Activated naive CD8-positive, alpha-beta T cell treated with anti-CD3 and anti-CD28 coated beads for 36 hours (primary cell): ENCODE data around the gene HEPACAM2. TPM values are rescaled to one million over a fixed set of nuclear protein-coding genes. Genes with fewer than 3 reads are reported as not detected.

Source experiments
- DNase-seq: peaks from one replicate; pipeline ENCODE4 v3.0.0; 2021
- H3K27ac Mint-ChIP-seq: one replicate; pipeline ENCODE4 v1.8.0; 2022; ENCODE audit warnings: mild to moderate bottlenecking, moderate library complexity, mixed read lengths
- H3K27me3 Mint-ChIP-seq: one replicate; pipeline ENCODE4 v1.8.0; 2022; ENCODE audit warnings: mild to moderate bottlenecking, mixed read lengths
- H3K36me3 Mint-ChIP-seq: one replicate; pipeline ENCODE4 v1.8.0; 2021; ENCODE audit warnings: mild to moderate bottlenecking, mixed read lengths
- H3K4me1 Mint-ChIP-seq: one replicate; pipeline ENCODE4 v1.8.0; 2021; ENCODE audit warnings: mixed read lengths
- H3K4me3 Mint-ChIP-seq: one replicate; pipeline ENCODE4 v1.8.0; 2022; ENCODE audit warnings: mild to moderate bottlenecking, moderate library complexity, mixed read lengths
- H3K9me3 Mint-ChIP-seq: one replicate; pipeline ENCODE4 v1.8.0; 2022; ENCODE audit warnings: mixed read lengths
- total RNA-seq, 2 experiments: library from RNA; stranded (reverse); gene quantifications; one replicate each; pipeline ENCODE4 v1.2.3, GENCODE V29; 2021

The HEPACAM2 gene
- total RNA-seq: not detected

DNA sequence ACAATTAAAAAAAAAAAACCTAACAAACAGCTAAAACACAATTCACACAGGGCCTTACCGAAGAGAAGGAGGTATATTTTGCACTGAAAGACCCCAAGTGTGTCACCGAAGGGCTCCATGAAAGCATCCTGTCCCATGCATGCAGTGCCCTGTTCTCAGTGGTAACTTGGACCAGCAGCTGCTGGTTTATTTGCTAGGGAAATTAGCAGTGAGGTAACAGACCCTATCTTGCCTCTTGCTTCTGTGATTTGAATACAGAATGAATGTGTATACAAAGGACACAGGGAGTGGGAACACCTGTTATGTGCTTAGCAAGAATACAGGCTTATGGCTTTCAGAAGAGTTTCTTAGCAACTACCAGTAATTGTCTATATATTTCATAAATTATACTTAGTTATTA is at the start of gene HEPACAM2:
TSS of gene HEPACAM2 (minus strand) at position 160 of the 400 bp plus-strand sequence.
- peaks cover 10% of the 10 kb centered on the region for H3K4me1 Mint-ChIP-seq
- DNase-seq: no peak
- no peak within 1 kb of the TSS for H3K4me3 Mint-ChIP-seq
- no peaks in the 10 kb centered on the region for H3K36me3 Mint-ChIP-seq
- H3K9me3 Mint-ChIP-seq: no peaks in the 10 kb centered on the region
- no peaks in the 10 kb centered on the region for H3K27me3 Mint-ChIP-seq
- peak within 1 kb of the TSS; percentile 14 for H3K27ac Mint-ChIP-seq

DNA sequence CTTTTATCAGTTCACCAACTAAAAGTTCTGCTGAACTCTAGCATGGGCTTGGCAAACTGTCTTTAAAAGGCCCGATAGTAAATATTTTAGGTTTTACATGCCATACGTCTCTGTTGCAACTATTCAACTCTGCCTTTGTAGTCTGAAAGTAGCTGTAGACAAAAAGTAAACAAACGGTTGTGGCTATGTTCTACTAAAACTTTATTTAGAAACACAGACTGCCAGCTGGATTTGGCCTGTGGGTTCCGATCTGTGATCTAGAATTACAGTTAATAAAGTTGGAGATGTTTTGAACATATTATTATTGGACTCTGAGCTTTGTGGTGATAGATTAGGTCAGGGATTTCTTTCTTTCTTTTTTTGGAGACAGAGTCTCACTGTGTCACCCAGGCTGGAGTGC is 39.0 kb upstream of the HEPACAM2 start:
- Mint-ChIP-seq H3K27me3 (no peaks in the 10 kb centered on the region), H3K27ac (no peak overlapping the region), H3K4me3 (no peak overlapping the region), H3K4me1 (no peaks in the 10 kb centered on the region), H3K9me3 (no peaks in the 10 kb centered on the region), H3K36me3 (no peaks in the 10 kb centered on the region)
- no peak for DNase-seq

DNA sequence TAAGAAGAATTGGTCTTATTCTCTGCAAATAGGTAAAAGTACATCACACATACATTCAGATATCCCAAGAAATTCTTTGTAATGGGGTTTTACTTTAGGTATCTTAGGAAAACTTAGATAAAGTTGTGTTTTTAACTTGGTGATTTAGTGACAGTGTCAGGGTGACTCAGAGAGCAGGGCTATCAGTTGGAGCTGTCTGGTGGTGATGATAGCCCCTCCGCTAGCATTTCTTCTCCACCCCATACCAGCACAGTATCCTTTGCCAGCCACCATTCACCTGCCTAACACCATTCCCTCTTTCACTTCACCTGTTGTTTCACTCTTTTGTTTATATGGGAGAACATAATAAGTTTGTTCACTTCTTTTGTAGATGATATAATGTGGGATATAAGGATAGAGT is 36.3 kb upstream of the HEPACAM2 start:
- Mint-ChIP-seq H3K27ac (no peak overlapping the region), H3K4me1 (no peaks in the 10 kb centered on the region), H3K27me3 (no peaks in the 10 kb centered on the region), H3K4me3 (no peak overlapping the region), H3K9me3 (no peaks in the 10 kb centered on the region), H3K36me3 (no peaks in the 10 kb centered on the region)
- no peak for DNase-seq

DNA sequence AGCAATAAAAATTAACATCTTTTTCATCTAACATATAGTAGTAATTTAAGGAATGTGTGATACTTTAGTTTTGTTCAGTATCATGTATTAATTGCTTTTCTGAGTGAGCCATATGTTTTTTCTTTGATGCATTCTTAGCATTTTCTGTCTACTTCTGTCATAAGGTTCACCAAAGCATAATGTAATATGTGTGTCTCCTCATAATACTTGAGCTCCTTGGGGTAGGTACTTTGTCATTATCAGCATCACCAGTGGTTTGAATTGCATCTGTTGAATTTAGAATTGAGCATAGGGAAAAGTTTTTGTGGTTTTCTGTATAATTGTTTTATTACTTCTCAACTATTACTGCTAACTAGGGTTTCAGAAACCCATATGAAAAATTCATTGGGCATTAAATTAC is 32.4 kb upstream of the HEPACAM2 start:
- Mint-ChIP-seq H3K27me3 (no peaks in the 10 kb centered on the region), H3K4me1 (no peaks in the 10 kb centered on the region), H3K36me3 (no peaks in the 10 kb centered on the region), H3K9me3 (no peaks in the 10 kb centered on the region), H3K4me3 (no peak overlapping the region), H3K27ac (no peak overlapping the region)
- no peak for DNase-seq

DNA sequence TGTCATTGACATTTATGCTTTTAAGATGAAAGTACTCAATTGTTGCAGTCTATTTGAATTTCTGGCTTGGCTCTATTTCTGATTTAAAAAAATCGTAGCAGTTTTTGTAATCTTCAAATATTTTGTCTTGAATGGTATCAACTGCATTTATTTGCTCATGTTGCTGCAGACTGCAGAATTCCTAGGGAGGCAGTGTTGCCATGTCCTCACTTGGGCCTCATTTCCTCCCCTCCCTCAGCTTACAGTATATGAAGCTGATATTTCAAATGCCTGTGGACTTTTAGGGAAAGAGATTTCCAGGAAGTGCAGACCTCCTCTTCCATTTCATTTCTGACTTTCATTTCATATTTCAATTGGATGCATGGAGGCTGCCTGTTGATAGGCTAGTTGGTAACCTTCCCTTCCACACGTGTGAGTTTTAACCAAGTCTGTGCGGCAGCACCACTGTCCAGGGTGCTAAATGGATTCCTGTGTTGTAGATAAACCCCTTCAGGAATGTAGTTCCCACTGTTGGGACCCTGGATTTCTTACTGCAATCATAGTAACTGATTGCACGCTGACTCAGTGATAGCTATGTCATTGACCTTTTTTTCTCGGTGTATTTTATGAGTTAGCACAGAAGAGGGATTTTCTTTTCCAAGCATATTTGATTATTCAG is 23.4 kb upstream of the HEPACAM2 start:
- Mint-ChIP-seq H3K36me3 (no peaks in the 10 kb centered on the region), H3K27ac (no peak overlapping the region), H3K4me3 (no peak overlapping the region), H3K4me1 (peaks cover 11% of the 10 kb centered on the region), H3K9me3 (no peaks in the 10 kb centered on the region), H3K27me3 (no peaks in the 10 kb centered on the region)
- DNase-seq: no peak

DNA sequence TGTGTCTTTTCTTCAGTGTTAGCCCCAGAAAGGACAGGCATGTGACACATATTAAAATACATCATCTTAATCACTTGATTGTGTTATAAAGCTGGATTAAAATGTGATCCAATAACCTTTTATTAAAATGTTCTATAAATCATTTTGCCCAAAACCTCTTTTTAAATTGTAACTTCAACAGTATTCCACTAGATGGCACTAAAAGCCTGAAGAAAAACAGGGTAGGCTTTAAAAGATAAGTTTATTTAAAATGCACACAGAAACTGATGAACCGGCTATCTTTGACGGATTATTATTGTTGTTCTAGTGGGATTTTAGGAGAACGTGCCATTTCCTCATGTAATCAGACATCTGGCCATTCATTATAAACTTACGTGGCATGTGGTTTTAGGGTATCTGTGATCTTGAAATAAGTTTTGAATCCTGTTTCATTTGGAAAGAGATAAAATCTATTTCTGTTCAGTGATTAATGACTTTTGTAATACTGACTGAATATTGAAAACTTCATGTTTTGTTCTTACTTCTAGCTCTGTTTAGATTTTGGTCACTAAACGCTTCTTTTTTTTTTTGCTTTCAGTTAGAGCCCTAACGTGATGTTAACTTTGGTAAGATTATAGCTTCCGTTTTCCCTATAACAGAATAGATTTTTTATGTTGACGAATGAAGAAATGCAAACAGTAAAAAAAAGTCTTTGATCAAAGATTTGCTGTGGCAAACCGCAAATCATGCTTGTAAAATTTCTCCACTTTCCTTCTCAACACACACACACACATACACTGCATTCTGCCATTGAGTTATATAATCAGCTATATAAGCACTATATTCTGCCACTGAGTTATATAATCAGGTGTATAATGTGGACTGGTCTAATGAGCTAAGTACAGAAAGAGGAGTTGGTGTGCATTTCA is 19.5 kb upstream of the HEPACAM2 start:
- no peaks in the 10 kb centered on the region for H3K9me3 Mint-ChIP-seq
- H3K4me3 Mint-ChIP-seq: no peak overlapping the region
- no peaks in the 10 kb centered on the region for H3K27me3 Mint-ChIP-seq
- DNase-seq: no peak
- peaks cover 10% of the 10 kb centered on the region for H3K4me1 Mint-ChIP-seq
- H3K36me3 Mint-ChIP-seq: no peaks in the 10 kb centered on the region
- no peak overlapping the region for H3K27ac Mint-ChIP-seq

DNA sequence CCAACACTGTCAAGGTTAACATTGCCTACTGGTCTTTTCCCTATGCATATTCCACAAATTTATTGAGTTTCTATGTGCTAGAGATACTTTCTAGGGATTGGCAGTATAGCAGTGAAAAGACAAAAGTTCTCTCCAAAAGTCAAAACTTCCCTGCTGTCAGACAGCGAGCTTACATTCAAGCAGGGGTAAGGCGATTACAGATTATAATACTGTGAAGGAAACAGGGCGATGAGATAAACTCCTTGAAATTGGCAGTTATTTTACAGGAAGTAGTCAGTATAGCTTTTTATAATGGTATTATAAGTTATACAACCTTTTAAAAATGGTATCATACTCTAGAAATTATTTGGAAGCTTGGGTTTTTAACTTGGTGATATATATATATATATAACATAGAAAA is 15.8 kb upstream of the HEPACAM2 start:
- peaks cover 1% of the 10 kb centered on the region for H3K36me3 Mint-ChIP-seq
- no peak for DNase-seq
- peaks cover 11% of the 10 kb centered on the region for H3K4me1 Mint-ChIP-seq
- H3K27me3 Mint-ChIP-seq: no peaks in the 10 kb centered on the region
- H3K9me3 Mint-ChIP-seq: no peaks in the 10 kb centered on the region
- H3K4me3 Mint-ChIP-seq: no peak overlapping the region
- H3K27ac Mint-ChIP-seq: no peak overlapping the region

DNA sequence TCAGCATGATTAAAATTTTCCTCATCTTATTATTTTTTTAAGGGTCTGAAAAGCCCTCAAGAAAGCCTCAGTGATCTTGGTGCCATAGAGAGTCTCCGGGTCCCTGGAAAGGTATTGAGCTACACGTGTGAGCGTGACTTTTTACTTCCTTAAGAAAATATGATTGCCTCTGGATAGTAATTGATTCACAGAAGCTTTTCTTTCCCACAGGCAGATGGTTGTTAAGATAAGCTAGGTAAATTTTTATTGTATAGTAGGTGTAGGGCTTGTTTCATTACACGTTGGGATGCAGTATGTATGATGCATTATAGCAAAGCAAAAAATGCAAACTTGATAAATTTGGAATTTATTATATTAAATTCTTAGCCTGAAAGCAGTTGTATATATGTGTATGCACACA is 13.6 kb upstream of the HEPACAM2 start:
- Mint-ChIP-seq H3K27ac (no peak overlapping the region), H3K27me3 (no peaks in the 10 kb centered on the region), H3K36me3 (peaks cover 1% of the 10 kb centered on the region), H3K9me3 (no peaks in the 10 kb centered on the region), H3K4me1 (peaks cover 2% of the 10 kb centered on the region), H3K4me3 (no peak overlapping the region)
- DNase-seq: no peak

DNA sequence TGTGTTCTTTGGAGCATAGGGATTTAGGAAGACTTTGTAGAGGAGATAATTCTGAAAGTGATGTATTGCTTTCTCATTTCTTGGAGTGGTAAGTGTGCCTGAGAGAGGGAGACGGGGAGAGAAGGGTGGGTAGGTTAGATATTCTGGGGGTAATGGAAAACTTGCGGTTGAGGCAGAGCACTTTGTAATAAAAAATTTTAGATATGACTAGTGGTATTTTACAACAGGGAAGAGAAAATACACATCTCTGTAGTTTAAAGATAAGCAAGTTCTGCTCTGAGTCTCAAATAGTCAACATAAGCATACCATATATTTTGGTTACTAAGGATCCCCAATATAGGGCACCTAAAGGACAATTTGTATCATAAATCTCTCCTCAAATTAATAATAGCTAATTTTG is 12.5 kb upstream of the HEPACAM2 start:
- no peak for DNase-seq
- Mint-ChIP-seq H3K4me3 (no peak overlapping the region), H3K4me1 (peaks cover 2% of the 10 kb centered on the region), H3K36me3 (peaks cover 1% of the 10 kb centered on the region), H3K9me3 (no peaks in the 10 kb centered on the region), H3K27me3 (no peaks in the 10 kb centered on the region), H3K27ac (no peak overlapping the region)

DNA sequence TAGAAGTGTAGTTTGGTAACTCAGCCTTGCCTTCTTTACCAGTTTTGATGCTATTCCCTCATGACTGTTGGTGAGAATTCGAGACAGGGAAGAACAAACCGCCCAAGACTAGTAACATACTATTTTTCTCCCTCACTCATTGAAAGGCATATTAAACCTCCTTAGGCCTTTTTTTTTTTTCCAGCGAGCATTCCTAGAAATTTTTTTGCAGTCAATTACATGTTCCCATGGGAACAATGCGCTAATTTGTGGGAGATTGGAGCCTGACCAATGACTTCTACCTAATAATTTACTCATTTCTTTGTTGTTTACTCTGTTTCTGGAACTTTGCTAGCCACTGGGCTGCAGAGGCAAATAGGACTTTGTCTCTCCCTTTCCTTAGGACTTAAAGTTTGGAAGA is 11.9 kb upstream of the HEPACAM2 start:
- no peaks in the 10 kb centered on the region for H3K27me3 Mint-ChIP-seq
- H3K36me3 Mint-ChIP-seq: peaks cover 1% of the 10 kb centered on the region
- peaks cover 2% of the 10 kb centered on the region for H3K4me1 Mint-ChIP-seq
- H3K9me3 Mint-ChIP-seq: no peaks in the 10 kb centered on the region
- no peak overlapping the region for H3K27ac Mint-ChIP-seq
- no peak overlapping the region for H3K4me3 Mint-ChIP-seq
- DNase-seq: no peak

DNA sequence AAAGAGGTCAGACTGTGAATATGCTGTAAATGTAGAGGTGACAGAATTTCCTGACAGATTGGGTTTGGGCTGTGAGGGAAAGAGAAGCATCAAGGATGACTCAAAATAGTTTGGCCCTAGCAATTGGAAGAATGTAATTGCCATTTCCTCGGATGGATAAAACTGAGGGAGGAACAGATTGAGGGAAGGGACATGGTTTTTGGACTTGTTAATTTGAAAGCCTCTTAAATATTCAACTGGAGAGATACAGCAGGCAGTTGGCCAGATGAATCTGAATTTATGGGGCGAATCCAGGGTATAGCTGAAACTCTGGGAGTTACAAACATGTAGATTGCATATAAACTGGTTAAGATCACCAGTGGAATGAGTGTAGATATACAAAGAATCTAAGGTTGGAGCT is 9.3 kb upstream of the HEPACAM2 start:
- H3K9me3 Mint-ChIP-seq: no peaks in the 10 kb centered on the region
- peaks cover 1% of the 10 kb centered on the region for H3K36me3 Mint-ChIP-seq
- H3K27me3 Mint-ChIP-seq: no peaks in the 10 kb centered on the region
- H3K27ac Mint-ChIP-seq: no peak overlapping the region
- DNase-seq: no peak
- no peak overlapping the region for H3K4me3 Mint-ChIP-seq
- peaks cover 3% of the 10 kb centered on the region for H3K4me1 Mint-ChIP-seq

DNA sequence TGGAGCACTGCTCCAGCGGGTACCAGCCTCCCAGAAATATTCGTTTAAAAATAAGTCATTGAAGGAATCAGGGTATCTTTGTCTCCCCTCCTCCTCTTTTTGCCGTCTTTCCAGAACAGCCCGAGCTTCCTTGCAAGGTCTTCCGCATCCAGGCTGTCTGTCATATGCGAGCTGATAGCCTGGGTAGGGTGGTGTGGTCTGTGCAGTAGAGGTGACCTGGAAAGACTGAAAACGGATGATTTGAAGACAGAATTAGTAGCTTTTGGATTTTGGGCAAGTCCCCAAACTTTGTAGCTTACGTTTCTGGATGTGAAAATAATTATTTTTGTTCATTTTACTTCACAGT is 6.4 kb upstream of the HEPACAM2 start:
- no peaks in the 10 kb centered on the region for H3K9me3 Mint-ChIP-seq
- peak overlapping the region; percentile 93 for H3K27ac Mint-ChIP-seq
- peaks cover 10% of the 10 kb centered on the region for H3K4me1 Mint-ChIP-seq
- H3K27me3 Mint-ChIP-seq: no peaks in the 10 kb centered on the region
- peak overlapping the region; percentile 97 for H3K4me3 Mint-ChIP-seq
- H3K36me3 Mint-ChIP-seq: no peaks in the 10 kb centered on the region
- no peak for DNase-seq

DNA sequence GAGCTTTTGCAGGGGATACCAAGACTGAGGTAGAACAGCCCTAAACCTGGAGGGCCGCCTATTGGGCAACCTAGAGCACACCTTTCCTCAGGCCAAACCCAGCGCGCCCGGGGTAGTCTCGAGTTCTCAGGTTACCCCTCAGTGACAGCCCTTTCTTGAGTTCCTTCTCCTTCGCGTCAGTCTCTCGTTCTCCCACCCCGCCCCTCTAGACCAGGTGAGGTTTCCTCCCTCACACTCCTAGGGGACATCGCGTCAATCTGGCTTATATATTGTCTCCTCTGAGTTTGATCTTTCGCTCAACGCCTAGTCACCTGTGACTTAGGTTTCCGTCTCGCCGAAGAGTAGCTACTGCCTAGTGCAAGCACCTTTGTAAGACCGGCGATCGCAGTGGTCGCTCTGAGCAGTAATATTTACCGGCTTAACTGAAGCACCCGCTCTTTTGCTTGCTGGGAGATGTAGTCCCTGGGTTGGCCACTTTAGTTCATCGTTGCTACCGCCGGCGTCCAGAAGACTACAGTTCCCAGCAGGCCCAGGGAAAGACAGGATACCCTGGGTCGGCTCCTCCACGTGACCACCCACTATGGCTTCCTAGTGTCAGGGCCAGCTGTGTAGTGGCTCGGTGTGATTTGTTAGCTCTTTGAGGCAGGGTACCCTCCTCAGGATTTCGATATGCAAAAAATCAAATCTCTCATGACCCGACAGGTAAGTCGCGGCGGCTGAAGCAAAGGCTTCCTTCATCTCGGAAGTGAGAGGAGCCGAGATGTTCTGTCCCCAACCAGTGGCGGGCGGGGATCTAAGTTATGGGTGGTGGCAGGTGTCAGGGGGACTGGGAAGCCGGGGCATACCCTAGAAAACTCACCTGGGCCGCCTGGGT is 5.8 kb upstream of the HEPACAM2 start, which contains the start of gene VPS50:
TSS of gene VPS50 (plus strand) at position 568 of the 874 bp plus-strand sequence. CDS start at position 670, 102 bp downstream.
- H3K9me3 Mint-ChIP-seq: no peaks in the 10 kb centered on the region
- peak; percentile 90 for DNase-seq
- peak within 1 kb of the TSS; percentile 93 for H3K27ac Mint-ChIP-seq
- no peaks in the 10 kb centered on the region for H3K36me3 Mint-ChIP-seq
- H3K27me3 Mint-ChIP-seq: no peaks in the 10 kb centered on the region
- H3K4me1 Mint-ChIP-seq: peaks cover 10% of the 10 kb centered on the region
- peak within 1 kb of the TSS; percentile 97 for H3K4me3 Mint-ChIP-seq

DNA sequence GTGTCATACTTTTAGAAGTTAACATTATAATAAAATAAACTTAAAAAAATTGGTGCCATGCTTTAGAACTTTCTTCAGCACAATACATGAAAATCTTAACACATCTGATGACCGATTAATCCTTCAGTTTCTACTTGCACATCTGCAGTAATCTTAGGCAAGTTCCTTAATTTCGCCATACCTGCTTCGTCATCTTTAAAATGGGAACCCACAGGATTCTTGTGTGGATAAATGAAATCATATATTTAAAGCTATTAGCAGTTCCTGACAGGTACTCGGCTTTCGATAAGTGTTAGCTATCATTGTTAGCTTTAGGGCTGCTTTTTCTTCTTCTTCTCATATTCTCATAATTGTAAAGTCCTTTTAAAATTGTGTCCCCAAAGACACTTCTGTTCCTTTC is 5.0 kb upstream of the HEPACAM2 start:
- Mint-ChIP-seq H3K27ac (peak overlapping the region; percentile 93), H3K36me3 (no peaks in the 10 kb centered on the region), H3K27me3 (no peaks in the 10 kb centered on the region), H3K4me3 (peak overlapping the region; percentile 97), H3K9me3 (no peaks in the 10 kb centered on the region), H3K4me1 (peaks cover 10% of the 10 kb centered on the region)
- DNase-seq: no peak

DNA sequence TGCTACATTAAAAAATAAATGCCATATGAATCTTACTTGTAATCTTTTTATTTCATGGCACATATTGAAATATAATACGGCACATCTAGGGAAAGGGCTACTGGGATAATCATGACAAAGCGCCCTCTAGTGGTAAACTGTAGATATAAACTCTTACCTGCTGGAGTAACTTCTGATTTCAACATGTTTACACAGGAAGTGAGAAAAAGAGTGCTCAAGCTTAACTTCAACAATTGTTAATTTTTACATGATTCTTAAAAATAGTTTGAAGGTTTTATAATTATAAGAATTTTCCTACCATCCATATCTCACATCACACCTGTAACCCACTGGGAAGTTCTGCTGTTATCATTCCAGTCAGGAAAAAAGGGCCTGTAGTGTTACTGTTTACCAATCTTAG is 2.0 kb upstream of the HEPACAM2 start:
- Mint-ChIP-seq H3K4me3 (no peak overlapping the region), H3K27me3 (no peaks in the 10 kb centered on the region), H3K36me3 (no peaks in the 10 kb centered on the region), H3K4me1 (peaks cover 10% of the 10 kb centered on the region), H3K9me3 (no peaks in the 10 kb centered on the region), H3K27ac (no peak overlapping the region)
- no peak for DNase-seq
